Activated CD4-positive, alpha-beta T cell treated with anti-CD3 and anti-CD28 coated beads, Interleukin-2, amount 50 U/mL, for 1 hour (primary cell): ENCODE results near the gene SPATA9.
"Not testable (repeated sequence)": the region's sequence is repeated elsewhere in the genome, so short reads cannot be mapped to it uniquely, and the experiment has no call there.

Experiments used
- DNase-seq: peaks from one replicate; pipeline ENCODE4 v3.0.0-alpha.2; 2020

Gene SPATA9

GRCh38 chr5:95715799-95716461 lies 33.1 kb upstream of the SPATA9 start:
- DNase-seq, result no peak

GRCh38 chr5:95713960-95714710 lies 31.3 kb upstream of the SPATA9 start:
- no peak for DNase-seq

GRCh38 chr5:95713246-95713645 lies 30.5 kb upstream of the SPATA9 start:
- DNase-seq, result not testable (repeated sequence)

GRCh38 chr5:95712347-95712958 lies 29.7 kb upstream of the SPATA9 start:
- DNase-seq, result no peak

GRCh38 chr5:95711501-95712346 lies 28.9 kb upstream of the SPATA9 start:
- DNase-seq, result no peak

GRCh38 chr5:95710651-95711500 lies 28.1 kb upstream of the SPATA9 start:
- DNase-seq, result not testable (repeated sequence)

- DNase-seq, result no peak
These were observed 27.3 kb upstream of the SPATA9 start for GRCh38 chr5:95709967-95710650.

- no peak for DNase-seq
These were observed 26.1 kb upstream of the SPATA9 start for GRCh38 chr5:95708876-95709275.

GRCh38 chr5:95707534-95708188 lies 24.9 kb upstream of the SPATA9 start:
- DNase-seq, result not testable (repeated sequence)

GRCh38 chr5:95707055-95707454 lies 24.3 kb upstream of the SPATA9 start:
- DNase-seq, result no peak

- not testable (repeated sequence) for DNase-seq
These were observed 23.4 kb upstream of the SPATA9 start for GRCh38 chr5:95706196-95706595.

- no peak for DNase-seq
These were observed 21.4 kb upstream of the SPATA9 start for GRCh38 chr5:95704150-95704549.

- no peak for DNase-seq
These were observed 18.3 kb upstream of the SPATA9 start for GRCh38 chr5:95701074-95701473.

GRCh38 chr5:95699337-95699736 lies 16.5 kb upstream of the SPATA9 start:
- DNase-seq, result no peak

GRCh38 chr5:95697781-95698681 lies 15.2 kb upstream of the SPATA9 start:
- DNase-seq, result no peak

- DNase-seq, result no peak
These were observed 7.5 kb upstream of the SPATA9 start for GRCh38 chr5:95690333-95690732.

- DNase-seq, result no peak
These were observed 6.9 kb upstream of the SPATA9 start for GRCh38 chr5:95689680-95690079.

GRCh38 chr5:95686651-95687050 lies 3.9 kb upstream of the SPATA9 start:
- no peak for DNase-seq

GRCh38 chr5:95684361-95684760 lies 1.6 kb upstream of the SPATA9 start:
- no peak for DNase-seq

- DNase-seq, result no peak
These were observed 9.7 kb downstream of the SPATA9 start for GRCh38 chr5:95673081-95673480.
